Astrocyte of the cerebellum (primary cell): ENCODE results near the gene ECM1.

Source experiments
- DNase-seq: peaks from one replicate; pipeline ENCODE4 v3.0.0-alpha.2; 2011; ENCODE audit warnings: low read depth
- H3K4me3 ChIP-seq: 2 replicates; pipeline ENCODE4 v1.5.1; 2011; ENCODE audit warnings: mild to moderate bottlenecking, low read depth, low read length, moderate library complexity
- CTCF ChIP-seq: IDR thresholded peaks from 2 replicates; pipeline ENCODE4 v1.5.1; 2012; ENCODE audit warnings: low read length, low read depth, moderate library complexity, mild to moderate bottlenecking; ENCODE audit errors: missing control alignments
- in situ Hi-C: cut with HindIII; loops from 2 replicates; pipeline ENCODE4 v1.10.0; 2017; ENCODE audit warnings: low sequenced_read_pairs

The ECM1 gene

GRCh38 chr1:150551051-150551783 lies 43.3 kb downstream of the ECM1 start:
- H3K4me3 ChIP-seq: no peak overlapping the region
- in situ Hi-C loops: no loop called here
- TF ChIP-seq CTCF: no peak
- no peak for DNase-seq

GRCh38 chr1:150551784-150552127 lies 43.8 kb downstream of the ECM1 start:
- in situ Hi-C loops: no loop called here
- DNase-seq: no peak
- TF ChIP-seq CTCF: no peak
- no peak overlapping the region for H3K4me3 ChIP-seq

- in situ Hi-C loops: no loop called here
- no peak overlapping the region for H3K4me3 ChIP-seq
- no peak for DNase-seq
- no peak for TF ChIP-seq CTCF
Measured at GRCh38 chr1:150552128-150552910, 44.4 kb downstream of the ECM1 start.

GRCh38 chr1:150552911-150553289 lies 45.0 kb downstream of the ECM1 start:
- in situ Hi-C loops: no loop called here
- DNase-seq: no peak
- no peak overlapping the region for H3K4me3 ChIP-seq
- no peak for TF ChIP-seq CTCF

- no peak for DNase-seq
- H3K4me3 ChIP-seq: no peak overlapping the region
- TF ChIP-seq CTCF: no peak
- in situ Hi-C loops: no loop called here
Measured at GRCh38 chr1:150553392-150554085, 45.6 kb downstream of the ECM1 start.

- no peak overlapping the region for H3K4me3 ChIP-seq
- TF ChIP-seq CTCF: no peak
- no peak for DNase-seq
- in situ Hi-C loops: no loop called here
Measured at GRCh38 chr1:150554086-150554452, 46.2 kb downstream of the ECM1 start.
